Neural cell (in vitro differentiated cells): ENCODE results near the gene PI4K2B. TPM values are rescaled to one million over a fixed set of nuclear protein-coding genes. Genes with fewer than 3 reads are reported as not detected.
A peak's percentile ranks its signal among the peaks of the same experiment; 100 is the strongest.

Experiments
- H2AFZ ChIP-seq: fragments of 200-600, 300-800 bp; sonication (generic), shearing (Covaris generic); 2 replicates; pipeline ENCODE4 v1.6.0; 2014; ENCODE audit warnings: low read depth, mild to moderate bottlenecking, antibody characterized with exemption, low read length, moderate library complexity
- H3F3A ChIP-seq: fragments of 200-600 bp; shearing (Covaris generic); 2 replicates; pipeline ENCODE4 v1.6.1; 2016; ENCODE audit warnings: mild to moderate bottlenecking, moderate library complexity, mixed read lengths, antibody characterized with exemption, low read length; ENCODE audit not compliant: insufficient read depth, poor library complexity, severe bottlenecking
- H3K27ac ChIP-seq: fragments of 200-600, 300-800 bp; sonication (generic), shearing (Covaris generic); 2 replicates; pipeline ENCODE4 v1.5.1; 2014; ENCODE audit warnings: mild to moderate bottlenecking, low read length, moderate library complexity
- H3K27me3 ChIP-seq: fragments of 300-800, 200-600 bp; sonication (generic), shearing (Covaris generic); 2 replicates; pipeline ENCODE4 v1.6.0; 2014; ENCODE audit warnings: mild to moderate bottlenecking, low read depth, low read length, moderate library complexity; ENCODE audit not compliant: insufficient read depth
- H3K36me3 ChIP-seq: fragments of 300-800, 200-600 bp; sonication (generic), shearing (Covaris generic); 2 replicates; pipeline ENCODE4 v1.5.1; 2014; ENCODE audit warnings: mild to moderate bottlenecking, antibody characterized with exemption, low read length, moderate library complexity; ENCODE audit not compliant: insufficient read depth
- H3K4me2 ChIP-seq: fragments of 300-800, 200-600 bp; sonication (generic), shearing (Covaris generic); 2 replicates; pipeline ENCODE4 v1.6.0; 2014; ENCODE audit warnings: mild to moderate bottlenecking, low read length
- H3K4me3 ChIP-seq: fragments of 300-800, 200-600 bp; sonication (generic), shearing (Covaris generic); 2 replicates; pipeline ENCODE4 v1.5.1; 2014; ENCODE audit warnings: mild to moderate bottlenecking, low read length, moderate library complexity
- H3K79me2 ChIP-seq: fragments of 200-600 bp; shearing (Covaris generic); replicated peaks from 2 replicates; pipeline ENCODE4 v1.6.0; 2014; ENCODE audit warnings: mild to moderate bottlenecking, low read length, moderate library complexity; ENCODE audit not compliant: insufficient read depth
- H3K9ac ChIP-seq: fragments of 300-800, 200-600 bp; sonication (generic), shearing (Covaris generic); 2 replicates; pipeline ENCODE4 v1.6.1; 2016; ENCODE audit warnings: mild to moderate bottlenecking, low read length, mixed read lengths
- H3K9me2 ChIP-seq: fragments of 200-600 bp; shearing (Covaris generic); 2 replicates; pipeline ENCODE4 v1.6.1; 2016; ENCODE audit warnings: mild to moderate bottlenecking, low read length, mixed read lengths; ENCODE audit not compliant: insufficient read depth
- H3K9me3 ChIP-seq: fragments of 200-600, 300-800 bp; sonication (generic), shearing (Covaris generic); 2 replicates; pipeline ENCODE4 v1.6.1; 2016; ENCODE audit warnings: mild to moderate bottlenecking, mixed run types, low read length, moderate library complexity, mixed read lengths
- H4K20me1 ChIP-seq: fragments of 200-600 bp; shearing (Covaris generic); 2 replicates; pipeline ENCODE4 v1.6.1; 2016; ENCODE audit warnings: mild to moderate bottlenecking, mixed run types; ENCODE audit not compliant: insufficient read depth
- EP300 ChIP-seq: fragments of 450-650 bp; conservative IDR thresholded peaks from 2 replicates; pipeline ENCODE4 v1.6.1; 2014; ENCODE audit warnings: antibody characterized with exemption, mild to moderate bottlenecking, moderate library complexity; ENCODE audit not compliant: poor library complexity, severe bottlenecking
- EZH2 ChIP-seq: fragments of 200-600, 300-800 bp; shearing (Covaris generic), sonication (generic); IDR thresholded peaks from 2 replicates; pipeline ENCODE4 v1.6.1; 2014; ENCODE audit warnings: antibody characterized with exemption, low read length, borderline replicate concordance, mild to moderate bottlenecking; ENCODE audit not compliant: insufficient read depth, poor library complexity, severe bottlenecking
- MXI1 ChIP-seq: fragments of 450-650 bp; conservative IDR thresholded peaks from 2 replicates; pipeline ENCODE4 v1.6.1; 2014; ENCODE audit warnings: antibody characterized with exemption, mild to moderate bottlenecking; ENCODE audit not compliant: poor library complexity, severe bottlenecking
- POLR2AphosphoS5 ChIP-seq: IDR thresholded peaks from 2 replicates; pipeline ENCODE4 v1.6.1; 2012
- RAD21 ChIP-seq: fragments of 450-650 bp; conservative IDR thresholded peaks from 2 replicates; pipeline ENCODE4 v1.6.1; 2014; ENCODE audit warnings: antibody characterized with exemption, mild to moderate bottlenecking, moderate library complexity
- SMC3 ChIP-seq: fragments of 450-650 bp; conservative IDR thresholded peaks from 2 replicates; pipeline ENCODE4 v1.6.1; 2014; ENCODE audit warnings: antibody characterized with exemption, mild to moderate bottlenecking, moderate library complexity; ENCODE audit not compliant: poor library complexity
- TAF1 ChIP-seq: IDR thresholded peaks from 2 replicates; pipeline ENCODE4 v1.6.1; 2012; ENCODE audit warnings: low read depth
- polyA plus RNA-seq: library from polyadenylated mRNA; depleted of rRNA; stranded (reverse); fragments of >200 nt; gene quantifications from 2 replicates; pipeline ENCODE4 v1.2.3, GENCODE V29; 2014
- TF ChIP-seq, protein P1 (sequence below): fragments of 450-650 bp; IDR thresholded peaks from 2 replicates; pipeline ENCODE4 v1.5.1; 2014; ENCODE audit warnings: antibody characterized with exemption, mild to moderate bottlenecking, moderate library complexity; ENCODE audit not compliant: poor library complexity, severe bottlenecking
- TF ChIP-seq, protein P2 (sequence below): IDR thresholded peaks from 2 replicates; pipeline ENCODE4 v1.6.1; 2012; ENCODE audit warnings: borderline replicate concordance

PI4K2B gene
- polyA plus RNA-seq, 1 donor from 2014 or later, result 10.0 TPM

GRCh38 chr4:25229804-25230203 is 4.0 kb upstream of the PI4K2B start:
- H3K9me3 ChIP-seq, result peaks cover 27% of the 10 kb centered on the region
- no peak for TF ChIP-seq POLR2AphosphoS5
- no peak for TF ChIP-seq MXI1
- TF ChIP-seq EZH2, result no peak
- TF ChIP-seq, protein P1, sequence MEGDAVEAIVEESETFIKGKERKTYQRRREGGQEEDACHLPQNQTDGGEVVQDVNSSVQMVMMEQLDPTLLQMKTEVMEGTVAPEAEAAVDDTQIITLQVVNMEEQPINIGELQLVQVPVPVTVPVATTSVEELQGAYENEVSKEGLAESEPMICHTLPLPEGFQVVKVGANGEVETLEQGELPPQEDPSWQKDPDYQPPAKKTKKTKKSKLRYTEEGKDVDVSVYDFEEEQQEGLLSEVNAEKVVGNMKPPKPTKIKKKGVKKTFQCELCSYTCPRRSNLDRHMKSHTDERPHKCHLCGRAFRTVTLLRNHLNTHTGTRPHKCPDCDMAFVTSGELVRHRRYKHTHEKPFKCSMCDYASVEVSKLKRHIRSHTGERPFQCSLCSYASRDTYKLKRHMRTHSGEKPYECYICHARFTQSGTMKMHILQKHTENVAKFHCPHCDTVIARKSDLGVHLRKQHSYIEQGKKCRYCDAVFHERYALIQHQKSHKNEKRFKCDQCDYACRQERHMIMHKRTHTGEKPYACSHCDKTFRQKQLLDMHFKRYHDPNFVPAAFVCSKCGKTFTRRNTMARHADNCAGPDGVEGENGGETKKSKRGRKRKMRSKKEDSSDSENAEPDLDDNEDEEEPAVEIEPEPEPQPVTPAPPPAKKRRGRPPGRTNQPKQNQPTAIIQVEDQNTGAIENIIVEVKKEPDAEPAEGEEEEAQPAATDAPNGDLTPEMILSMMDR, result no peak
- TF ChIP-seq, protein P2, sequence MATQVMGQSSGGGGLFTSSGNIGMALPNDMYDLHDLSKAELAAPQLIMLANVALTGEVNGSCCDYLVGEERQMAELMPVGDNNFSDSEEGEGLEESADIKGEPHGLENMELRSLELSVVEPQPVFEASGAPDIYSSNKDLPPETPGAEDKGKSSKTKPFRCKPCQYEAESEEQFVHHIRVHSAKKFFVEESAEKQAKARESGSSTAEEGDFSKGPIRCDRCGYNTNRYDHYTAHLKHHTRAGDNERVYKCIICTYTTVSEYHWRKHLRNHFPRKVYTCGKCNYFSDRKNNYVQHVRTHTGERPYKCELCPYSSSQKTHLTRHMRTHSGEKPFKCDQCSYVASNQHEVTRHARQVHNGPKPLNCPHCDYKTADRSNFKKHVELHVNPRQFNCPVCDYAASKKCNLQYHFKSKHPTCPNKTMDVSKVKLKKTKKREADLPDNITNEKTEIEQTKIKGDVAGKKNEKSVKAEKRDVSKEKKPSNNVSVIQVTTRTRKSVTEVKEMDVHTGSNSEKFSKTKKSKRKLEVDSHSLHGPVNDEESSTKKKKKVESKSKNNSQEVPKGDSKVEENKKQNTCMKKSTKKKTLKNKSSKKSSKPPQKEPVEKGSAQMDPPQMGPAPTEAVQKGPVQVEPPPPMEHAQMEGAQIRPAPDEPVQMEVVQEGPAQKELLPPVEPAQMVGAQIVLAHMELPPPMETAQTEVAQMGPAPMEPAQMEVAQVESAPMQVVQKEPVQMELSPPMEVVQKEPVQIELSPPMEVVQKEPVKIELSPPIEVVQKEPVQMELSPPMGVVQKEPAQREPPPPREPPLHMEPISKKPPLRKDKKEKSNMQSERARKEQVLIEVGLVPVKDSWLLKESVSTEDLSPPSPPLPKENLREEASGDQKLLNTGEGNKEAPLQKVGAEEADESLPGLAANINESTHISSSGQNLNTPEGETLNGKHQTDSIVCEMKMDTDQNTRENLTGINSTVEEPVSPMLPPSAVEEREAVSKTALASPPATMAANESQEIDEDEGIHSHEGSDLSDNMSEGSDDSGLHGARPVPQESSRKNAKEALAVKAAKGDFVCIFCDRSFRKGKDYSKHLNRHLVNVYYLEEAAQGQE, result no peak
- TF ChIP-seq SMC3, result no peak
- TF ChIP-seq EP300, result no peak
- TF ChIP-seq TAF1, result no peak
- TF ChIP-seq RAD21, result no peak
- no peaks in the 10 kb centered on the region for H3K79me2 ChIP-seq
- no peak overlapping the region for H3K27ac ChIP-seq
- H3K27me3 ChIP-seq, result no peaks in the 10 kb centered on the region
- H3F3A ChIP-seq, result peaks cover 4% of the 10 kb centered on the region
- no peaks in the 10 kb centered on the region for H3K36me3 ChIP-seq
- no peak overlapping the region for H3K9ac ChIP-seq
- no peak overlapping the region for H2AFZ ChIP-seq
- no peaks in the 10 kb centered on the region for H3K9me2 ChIP-seq
- H3K4me3 ChIP-seq, result no peak overlapping the region
- no peak overlapping the region for H3K4me2 ChIP-seq
- no peaks in the 10 kb centered on the region for H4K20me1 ChIP-seq

DNA sequence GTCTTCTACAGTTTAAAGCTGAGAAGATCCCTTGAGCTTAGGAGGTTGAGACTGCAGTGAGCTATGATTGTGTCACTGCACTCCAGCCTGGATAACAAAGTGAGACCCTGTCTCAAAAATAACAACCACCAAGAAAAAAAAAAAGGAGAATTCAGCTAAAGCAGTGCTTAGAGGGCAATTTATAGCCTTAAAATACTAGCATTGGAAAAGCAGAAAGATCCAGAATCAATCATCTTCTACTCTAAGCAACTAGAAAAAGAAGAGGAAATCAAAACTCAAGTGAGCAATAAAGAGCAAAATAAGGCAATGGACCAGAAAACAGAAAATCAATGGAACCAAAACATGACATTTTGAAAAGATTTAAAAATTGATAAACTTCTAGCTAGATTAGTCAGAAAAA is 639 bp upstream of the PI4K2B start:
- no peaks in the 10 kb centered on the region for H3K36me3 ChIP-seq
- H3K79me2 ChIP-seq, result no peaks in the 10 kb centered on the region
- H4K20me1 ChIP-seq, result no peaks in the 10 kb centered on the region
- peaks cover 8% of the 10 kb centered on the region for H3F3A ChIP-seq
- peak overlapping the region; percentile 23 for H2AFZ ChIP-seq
- TF ChIP-seq, protein P1, result no peak
- TF ChIP-seq, protein P2, result no peak
- TF ChIP-seq RAD21 (no peak), EP300 (no peak), TAF1 (no peak), POLR2AphosphoS5 (no peak), MXI1 (no peak), SMC3 (no peak), EZH2 (no peak)
- no peaks in the 10 kb centered on the region for H3K27me3 ChIP-seq
- H3K4me2 ChIP-seq, result no peak overlapping the region
- peak overlapping the region; percentile 95 for H3K4me3 ChIP-seq
- H3K27ac ChIP-seq, result no peak overlapping the region
- no peaks in the 10 kb centered on the region for H3K9me2 ChIP-seq
- peak overlapping the region; percentile 2 for H3K9ac ChIP-seq
- peaks cover 16% of the 10 kb centered on the region for H3K9me3 ChIP-seq
